Thyroid gland (tissue), 4 donors: Measurements from ENCODE around the gene MCOLN3.

Source experiments
- CTCF ChIP-seq, 6 experiments: fragments of 200-600 bp in 3 of 6; fragments of 450-650 bp in 3 of 6; sonication (generic) in 3 of 6; IDR thresholded peaks; one replicate each; pipeline ENCODE4 v1.5.1; 2016 to 2019; ENCODE audit warnings: antibody characterized with exemption in 6 of 6, mild to moderate bottlenecking in 2 of 6, inconsistent platforms in 1 of 6, moderate library complexity in 1 of 6
- POLR2A ChIP-seq, 2 donors: fragments of 450-650 bp; IDR thresholded peaks; one replicate each; pipeline ENCODE4 v1.6.1; 2017; ENCODE audit warnings: antibody characterized with exemption in 2 of 2, mild to moderate bottlenecking in 2 of 2, moderate library complexity in 1 of 2

GRCh38 chr1:85090225-85090624, 41.9 kb upstream of the MCOLN3 start:
- no peak for TF ChIP-seq CTCF (IDR thresholded peaks at IDR 0.05)
- no peak for TF ChIP-seq POLR2A (IDR thresholded peaks at IDR 0.05)
